ENCODE data around the gene SSH2. TPM values are rescaled to one million over a fixed set of nuclear protein-coding genes. Genes with fewer than 3 reads are reported as not detected.
"Not testable (repeated sequence)": the region's sequence is repeated elsewhere in the genome, so short reads cannot be mapped to it uniquely, and the experiment has no call there.

SSH2 gene
- total RNA-seq, 1 experiment from 2014 or later, result 14.6 TPM

- Histone ChIP-seq H3K18ac (ENCODE audit: insufficient read length, low read depth, low read length) (no peak overlapping the region), H3K4me1 (ENCODE audit: insufficient read depth, low read length) (no peaks in the 10 kb centered on the region; the same call in 1 of the 2 replicates), H3K56ac (ENCODE audit: insufficient read length, low read depth, low read length) (no peak overlapping the region), H3K23me2 (ENCODE audit: insufficient read length, low read depth, low read length, poor library complexity, severe bottlenecking) (no peaks in the 10 kb centered on the region), H3K9me3 (ENCODE audit: control insufficient read depth, low read depth, low read length) (no peaks in the 10 kb centered on the region), H4K8ac (replicated peaks; ENCODE audit: insufficient read length, low read depth, low read length) (no peak overlapping the region), H2BK15ac (ENCODE audit: low read depth, low read length) (no peak overlapping the region), H2BK5ac (ENCODE audit: insufficient read length, low read length) (no peak overlapping the region), H3K9ac (ENCODE audit: extremely low read depth, insufficient read length, low read length) (no peak overlapping the region), H3K23ac (ENCODE audit: insufficient read length, low read depth, low read length) (no peak overlapping the region), H3T11ph (ENCODE audit: low read length) (no peak overlapping the region), H3K27ac (ENCODE audit: insufficient read length, low read depth, low read length) (no peak overlapping the region), H2AFZ (ENCODE audit: low read length) (no peak overlapping the region), H2BK120ac (ENCODE audit: low read depth, low read length, poor library complexity, severe bottlenecking) (no peak overlapping the region), H3K4ac (ENCODE audit: low read depth, low read length) (no peak overlapping the region), H2BK12ac (ENCODE audit: insufficient read length, low read depth, low read length) (no peak overlapping the region), H4K91ac (ENCODE audit: insufficient read length, low read depth, low read length) (no peak overlapping the region), H3K79me1 (ENCODE audit: insufficient read depth, low read depth, low read length, poor library complexity, severe bottlenecking) (no peaks in the 10 kb centered on the region), H4K20me1 (ENCODE audit: control insufficient read depth, insufficient read depth, insufficient read length) (no peaks in the 10 kb centered on the region), H3K27me3 (ENCODE audit: insufficient read depth, low read length) (no peaks in the 10 kb centered on the region), H4K5ac (ENCODE audit: insufficient read length, low read depth, low read length) (no peak overlapping the region), H2BK20ac (ENCODE audit: low read depth, low read length, poor library complexity, severe bottlenecking) (no peak overlapping the region), H3K14ac (ENCODE audit: insufficient read depth, low read length) (no peak overlapping the region), H3K79me2 (ENCODE audit: insufficient read depth, low read length) (no peaks in the 10 kb centered on the region), H2AK5ac (ENCODE audit: insufficient read length, low read length) (no peak overlapping the region), H3K4me2 (ENCODE audit: insufficient read depth, insufficient read length, low read length) (no peak overlapping the region)
- Mint-ChIP-seq H3K4me1 (peaks cover 4 to 15% of the 10 kb centered on the region in 2 experiments; a peak in 3 of 4 replicates), H3K27me3 (ENCODE audit: low read depth) (no peaks in the 10 kb centered on the region), H3K36me3 (ENCODE audit: insufficient read depth in 1 of 3, low read depth in 3 of 3) (no peaks in the 10 kb centered on the region), H3K27ac (peak overlapping the region in 2 of 3 experiments; percentile 49 to 75; a peak in 3 of 7 replicates), H3K9me3 (no peaks in the 10 kb centered on the region), H3K4me3 (no peak overlapping the region)
- no CpG with 5 or more reads among the region's 3 CpGs for WGBS (ENCODE audit: extremely low coverage, insufficient read length, low lambda C conversion rate)
- no peak for TF ChIP-seq CTCF (conservative IDR thresholded peaks at IDR 0.05)
- no peak for DNase-seq
Measured at GRCh38 chr17:29677221-29677791, 252.7 kb downstream of the SSH2 start.

- H3K23ac ChIP-seq (ENCODE audit: insufficient read length, low read depth, low read length); H2AFZ ChIP-seq (ENCODE audit: low read length); H4K5ac ChIP-seq (ENCODE audit: insufficient read length, low read depth, low read length); H2BK20ac ChIP-seq (ENCODE audit: low read depth, low read length, poor library complexity, severe bottlenecking); H3K27me3 Mint-ChIP-seq (ENCODE audit: low read depth); H3K9ac ChIP-seq (ENCODE audit: extremely low read depth, insufficient read length, low read length); H3K4ac ChIP-seq (ENCODE audit: low read depth, low read length); H3K9me3 ChIP-seq (ENCODE audit: control insufficient read depth, low read depth, low read length); H2AK5ac ChIP-seq (ENCODE audit: insufficient read length, low read length); H2BK15ac ChIP-seq (ENCODE audit: low read depth, low read length); H2BK120ac ChIP-seq (ENCODE audit: low read depth, low read length, poor library complexity, severe bottlenecking); H3K14ac ChIP-seq (ENCODE audit: insufficient read depth, low read length); H3K4me3 Mint-ChIP-seq; H3K4me2 ChIP-seq (ENCODE audit: insufficient read depth, insufficient read length, low read length); H4K20me1 ChIP-seq (ENCODE audit: control insufficient read depth, insufficient read depth, insufficient read length); H3K27ac ChIP-seq (ENCODE audit: insufficient read length, low read depth, low read length); H3K79me1 ChIP-seq (ENCODE audit: insufficient read depth, low read depth, low read length, poor library complexity, severe bottlenecking); H3K27ac Mint-ChIP-seq; H3K79me2 ChIP-seq (ENCODE audit: insufficient read depth, low read length); H3T11ph ChIP-seq (ENCODE audit: low read length); H4K91ac ChIP-seq (ENCODE audit: insufficient read length, low read depth, low read length); H3K4me1 ChIP-seq (ENCODE audit: insufficient read depth, low read length); H3K9me3 Mint-ChIP-seq; H2BK12ac ChIP-seq (ENCODE audit: insufficient read length, low read depth, low read length); H3K36me3 Mint-ChIP-seq (ENCODE audit: insufficient read depth in 1 of 3, low read depth in 3 of 3); H4K8ac ChIP-seq (replicated peaks; ENCODE audit: insufficient read length, low read depth, low read length); H3K56ac ChIP-seq (ENCODE audit: insufficient read length, low read depth, low read length); H2BK5ac ChIP-seq (ENCODE audit: insufficient read length, low read length); H3K23me2 ChIP-seq (ENCODE audit: insufficient read length, low read depth, low read length, poor library complexity, severe bottlenecking); H3K18ac ChIP-seq (ENCODE audit: insufficient read length, low read depth, low read length); DNase-seq; H3K27me3 ChIP-seq (ENCODE audit: insufficient read depth, low read length): not testable (repeated sequence)
- H3K4me1 Mint-ChIP-seq, result peaks cover 4 to 15% of the 10 kb centered on the region in 2 experiments; a peak in 3 of 4 replicates
- no CpG with 5 or more reads among the region's 8 CpGs for WGBS (ENCODE audit: extremely low coverage, insufficient read length, low lambda C conversion rate)
Measured at GRCh38 chr17:29675961-29676360, 254.1 kb downstream of the SSH2 start.

Data from H9 (cell line).